IPS-18a (cell line): ENCODE data around the gene TASL.

Experiments
- H3K27ac ChIP-seq: one replicate; pipeline ENCODE4 v1.5.1; 2013; ENCODE audit warnings: low read length
- H3K27me3 ChIP-seq: one replicate; pipeline ENCODE4 v1.6.1; 2013; ENCODE audit warnings: mild to moderate bottlenecking, low read length; ENCODE audit not compliant: control insufficient read depth, insufficient read depth
- H3K36me3 ChIP-seq: one replicate; pipeline ENCODE4 v1.6.1; 2013; ENCODE audit warnings: low read depth, low read length; ENCODE audit not compliant: control insufficient read depth
- H3K4me1 ChIP-seq: one replicate; pipeline ENCODE4 v1.6.1; 2013; ENCODE audit warnings: low read depth, low read length; ENCODE audit not compliant: control insufficient read depth
- H3K4me3 ChIP-seq: one replicate; pipeline ENCODE4 v1.5.1; 2013; ENCODE audit warnings: low read length
- H3K9ac ChIP-seq: one replicate; pipeline ENCODE4 v1.6.1; 2013; ENCODE audit warnings: mild to moderate bottlenecking, low read length, moderate library complexity
- H3K9me3 ChIP-seq: one replicate; pipeline ENCODE4 v1.6.1; 2013; ENCODE audit warnings: low read depth, low read length; ENCODE audit not compliant: control insufficient read depth

TASL gene

GRCh38 chrX:30577362-30577991, at the start of gene TASL:
Gene TASL (minus strand): TSS chrX:30577766. CDS start chrX:30560355, 17,411 bp downstream.
- Histone ChIP-seq H3K27me3 (no peaks in the 10 kb centered on the region), H3K9me3 (peaks cover 11% of the 10 kb centered on the region), H3K4me3 (no peak within 1 kb of the TSS), H3K9ac (no peak within 1 kb of the TSS), H3K36me3 (no peaks in the 10 kb centered on the region), H3K4me1 (no peaks in the 10 kb centered on the region), H3K27ac (no peak within 1 kb of the TSS)

GRCh38 chrX:30626402-30626801, 48.8 kb upstream of the TASL start:
- Histone ChIP-seq H3K4me1 (no peaks in the 10 kb centered on the region), H3K27ac (no peak overlapping the region), H3K36me3 (no peaks in the 10 kb centered on the region), H3K9ac (no peak overlapping the region), H3K4me3 (no peak overlapping the region), H3K9me3 (peaks cover 22% of the 10 kb centered on the region), H3K27me3 (no peaks in the 10 kb centered on the region)

GRCh38 chrX:30622361-30622760, 44.8 kb upstream of the TASL start:
- Histone ChIP-seq H3K27me3 (no peaks in the 10 kb centered on the region), H3K36me3 (no peaks in the 10 kb centered on the region), H3K4me1 (no peaks in the 10 kb centered on the region), H3K27ac (no peak overlapping the region), H3K4me3 (no peak overlapping the region), H3K9me3 (peaks cover 24% of the 10 kb centered on the region), H3K9ac (no peak overlapping the region)

- Histone ChIP-seq H3K27ac (no peak overlapping the region), H3K9ac (no peak overlapping the region)
These were observed 43.5 kb upstream of the TASL start for GRCh38 chrX:30620980-30621618.

GRCh38 chrX:30620125-30620524, 42.6 kb upstream of the TASL start:
- Histone ChIP-seq H3K27ac (no peak overlapping the region), H3K9ac (no peak overlapping the region), H3K9me3 (peaks cover 21% of the 10 kb centered on the region), H3K27me3 (no peaks in the 10 kb centered on the region), H3K4me1 (no peaks in the 10 kb centered on the region), H3K36me3 (no peaks in the 10 kb centered on the region), H3K4me3 (no peak overlapping the region)

More at GRCh38 chrX:30620980-30621618, 43.5 kb upstream of the TASL start:
- Histone ChIP-seq H3K4me3 (no peak overlapping the region), H3K36me3 (no peaks in the 10 kb centered on the region), H3K4me1 (no peaks in the 10 kb centered on the region), H3K9me3 (peaks cover 20% of the 10 kb centered on the region), H3K27me3 (no peaks in the 10 kb centered on the region)

- Histone ChIP-seq H3K27me3 (no peaks in the 10 kb centered on the region), H3K4me3 (no peak overlapping the region), H3K36me3 (no peaks in the 10 kb centered on the region), H3K9me3 (peaks cover 28% of the 10 kb centered on the region), H3K9ac (no peak overlapping the region), H3K27ac (no peak overlapping the region), H3K4me1 (no peaks in the 10 kb centered on the region)
These were observed 40.7 kb upstream of the TASL start for GRCh38 chrX:30618160-30618765.

GRCh38 chrX:30615229-30615628, 37.7 kb upstream of the TASL start:
- Histone ChIP-seq H3K9me3 (peaks cover 17% of the 10 kb centered on the region), H3K36me3 (no peaks in the 10 kb centered on the region), H3K27me3 (no peaks in the 10 kb centered on the region), H3K9ac (no peak overlapping the region), H3K4me3 (no peak overlapping the region), H3K27ac (no peak overlapping the region), H3K4me1 (no peaks in the 10 kb centered on the region)

GRCh38 chrX:30613721-30614120, 36.2 kb upstream of the TASL start:
- H3K9ac ChIP-seq, result no peak overlapping the region
- peaks cover 12% of the 10 kb centered on the region for H3K9me3 ChIP-seq
- H3K27ac ChIP-seq, result no peak overlapping the region
- no peaks in the 10 kb centered on the region for H3K27me3 ChIP-seq
- no peak overlapping the region for H3K4me3 ChIP-seq
- H3K36me3 ChIP-seq, result no peaks in the 10 kb centered on the region
- H3K4me1 ChIP-seq, result no peaks in the 10 kb centered on the region

- H3K9ac ChIP-seq, result no peak overlapping the region
These were observed 34.7 kb upstream of the TASL start for GRCh38 chrX:30612250-30612655.

GRCh38 chrX:30610026-30610425, 32.5 kb upstream of the TASL start:
- H3K4me3 ChIP-seq, result no peak overlapping the region
- no peaks in the 10 kb centered on the region for H3K4me1 ChIP-seq
- H3K27ac ChIP-seq, result no peak overlapping the region
- H3K9me3 ChIP-seq, result peaks cover 6% of the 10 kb centered on the region
- no peak overlapping the region for H3K9ac ChIP-seq
- no peaks in the 10 kb centered on the region for H3K27me3 ChIP-seq
- H3K36me3 ChIP-seq, result no peaks in the 10 kb centered on the region

More at GRCh38 chrX:30612250-30612655, 34.7 kb upstream of the TASL start:
- H3K36me3 ChIP-seq, result no peaks in the 10 kb centered on the region
- H3K27ac ChIP-seq, result no peak overlapping the region
- no peak overlapping the region for H3K4me3 ChIP-seq
- H3K4me1 ChIP-seq, result no peaks in the 10 kb centered on the region
- no peaks in the 10 kb centered on the region for H3K27me3 ChIP-seq
- peaks cover 11% of the 10 kb centered on the region for H3K9me3 ChIP-seq

- Histone ChIP-seq H3K4me3 (no peak overlapping the region), H3K9me3 (no peaks in the 10 kb centered on the region), H3K27me3 (no peaks in the 10 kb centered on the region), H3K27ac (no peak overlapping the region), H3K4me1 (no peaks in the 10 kb centered on the region), H3K9ac (no peak overlapping the region), H3K36me3 (no peaks in the 10 kb centered on the region)
These were observed 29.6 kb upstream of the TASL start for GRCh38 chrX:30607155-30607554.
